NCI-H2171 treated with DMSO at 0.1 percent for 48 hours (cell line): Measurements from ENCODE around the gene TIMP4.

Experiments used
- DNase-seq: peaks from one replicate; lab custom pipeline; 2025; lab: John Stamatoyannopoulos, UW

Gene TIMP4

GRCh38 chr3:12185172-12185710 is 26.5 kb upstream of the TIMP4 start:
- DNase-seq = no peak

- DNase-seq = no peak
These were observed 25.8 kb upstream of the TIMP4 start for GRCh38 chr3:12184541-12184940.

- DNase-seq = no peak
These were observed 24.2 kb upstream of the TIMP4 start for GRCh38 chr3:12182687-12183441.

- DNase-seq = no peak
These were observed 23.1 kb upstream of the TIMP4 start for GRCh38 chr3:12181806-12182205.

GRCh38 chr3:12181301-12181700 is 22.6 kb upstream of the TIMP4 start:
- DNase-seq = no peak

GRCh38 chr3:12180631-12181030 is 21.9 kb upstream of the TIMP4 start:
- no peak for DNase-seq

- peak; percentile 1 for DNase-seq
These were observed 21.5 kb upstream of the TIMP4 start for GRCh38 chr3:12180218-12180617.

- DNase-seq = no peak
These were observed 20.7 kb upstream of the TIMP4 start for GRCh38 chr3:12179441-12179840.

- DNase-seq = no peak
These were observed 19.5 kb upstream of the TIMP4 start for GRCh38 chr3:12178091-12178820.

- no peak for DNase-seq
These were observed 18.4 kb upstream of the TIMP4 start for GRCh38 chr3:12177126-12177525.

- DNase-seq = no peak
These were observed 17.2 kb upstream of the TIMP4 start for GRCh38 chr3:12175844-12176453.

- no peak for DNase-seq
These were observed 16.5 kb upstream of the TIMP4 start for GRCh38 chr3:12175137-12175593.

GRCh38 chr3:12170207-12170606 is 11.5 kb upstream of the TIMP4 start:
- no peak for DNase-seq

GRCh38 chr3:12165909-12166308 is 7.2 kb upstream of the TIMP4 start:
- DNase-seq = no peak

GRCh38 chr3:12159227-12159601 is 502 bp upstream of the TIMP4 start:
- no peak for DNase-seq

- DNase-seq = no peak
These were observed 1.7 kb downstream of the TIMP4 start for GRCh38 chr3:12157026-12157425.

- no peak for DNase-seq
These were observed 2.9 kb downstream of the TIMP4 start for GRCh38 chr3:12155828-12156227.

GRCh38 chr3:12155264-12155663 is 3.4 kb downstream of the TIMP4 start:
- no peak for DNase-seq

- DNase-seq = no peak
These were observed 4.6 kb downstream of the TIMP4 start for GRCh38 chr3:12154151-12154550.

- no peak for DNase-seq
These were observed 8.6 kb downstream of the TIMP4 start for GRCh38 chr3:12150112-12150511.

GRCh38 chr3:12149029-12149428 is 9.7 kb downstream of the TIMP4 start:
- no peak for DNase-seq

GRCh38 chr3:12148183-12148940 is 10.3 kb downstream of the TIMP4 start:
- DNase-seq = no peak
